TTC549 (cell line): ENCODE results near the gene CHST10.

Experiments used
- FAIRE-seq: peaks from 2 replicates; lab custom pipeline; 2012; peaks lifted over from hg19 to GRCh38; lab: Jason Lieb, UNC

The CHST10 gene

GRCh38 chr2:100416935-100417710 lies at the start of gene CHST10:
CHST10 (minus strand) TSS chr2:100417668; CDS start chr2:100406675, 10,993 bp downstream.
- no peak for FAIRE-seq

GRCh38 chr2:100460904-100461530 lies 43.5 kb upstream of the CHST10 start:
- no peak for FAIRE-seq

DNA sequence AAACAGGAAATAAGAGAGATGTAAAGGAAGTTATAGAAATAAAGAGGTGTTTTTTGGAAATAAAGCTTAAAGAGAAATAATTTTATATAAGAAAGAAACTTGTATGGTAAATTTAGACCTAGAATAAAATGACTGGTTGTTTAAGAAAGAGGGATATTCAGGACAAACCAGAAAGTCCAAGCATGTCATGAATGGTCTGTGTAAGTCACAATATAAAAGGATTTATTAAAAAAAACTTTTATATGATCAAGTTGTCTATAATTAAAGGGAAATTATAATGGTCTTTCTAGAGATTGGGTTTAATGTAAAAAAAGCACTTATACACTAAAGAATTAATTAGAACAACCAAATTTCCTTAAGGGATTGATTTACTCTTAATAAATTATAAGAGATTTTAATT lies 38.9 kb upstream of the CHST10 start:
- FAIRE-seq: peak; percentile 89

DNA sequence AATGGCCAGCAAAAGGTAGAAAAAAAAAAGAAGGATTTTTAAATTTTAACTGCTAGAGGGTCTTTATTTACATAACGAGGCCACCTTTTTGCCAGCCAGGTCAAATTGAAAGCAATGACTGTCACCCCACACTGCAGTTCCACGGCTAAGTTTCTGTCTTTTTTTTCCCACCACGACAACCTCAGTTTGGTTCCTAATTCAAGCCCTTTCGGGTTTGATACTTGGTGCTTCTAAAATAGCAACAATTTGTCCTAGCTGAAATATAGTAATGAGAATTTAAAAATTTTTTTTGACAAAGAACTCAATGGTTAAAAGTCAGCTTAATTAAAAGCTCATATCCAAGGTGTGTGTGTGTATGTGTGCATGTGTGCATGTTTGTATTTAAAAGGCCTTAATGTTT lies 36.4 kb upstream of the CHST10 start:
- no peak for FAIRE-seq

- FAIRE-seq: no peak
These were observed 34.3 kb upstream of the CHST10 start for GRCh38 chr2:100451734-100452133.

- no peak for FAIRE-seq
These were observed 33.6 kb upstream of the CHST10 start for GRCh38 chr2:100451092-100451491.

- no peak for FAIRE-seq
These were observed 29.2 kb upstream of the CHST10 start for GRCh38 chr2:100446696-100447095.

DNA sequence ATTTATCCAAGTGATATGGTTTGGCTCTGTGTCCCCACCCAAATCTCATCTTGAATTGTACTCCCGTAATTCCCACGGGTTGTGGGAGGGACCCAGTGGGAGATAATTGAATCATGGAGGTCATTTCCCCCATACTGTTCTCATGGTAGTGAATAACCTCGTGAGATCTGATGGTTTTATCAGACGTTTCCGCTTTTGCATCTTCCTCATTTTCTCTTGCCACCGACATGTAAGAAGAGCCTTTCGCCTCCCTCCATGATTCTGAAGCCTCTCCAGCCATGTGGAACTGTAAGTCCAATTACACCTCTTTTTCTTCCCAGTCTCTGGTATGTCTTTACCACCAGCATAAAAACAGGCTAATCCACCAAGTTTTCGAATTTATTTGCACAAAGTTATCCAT lies 20.3 kb upstream of the CHST10 start:
- no peak for FAIRE-seq

DNA sequence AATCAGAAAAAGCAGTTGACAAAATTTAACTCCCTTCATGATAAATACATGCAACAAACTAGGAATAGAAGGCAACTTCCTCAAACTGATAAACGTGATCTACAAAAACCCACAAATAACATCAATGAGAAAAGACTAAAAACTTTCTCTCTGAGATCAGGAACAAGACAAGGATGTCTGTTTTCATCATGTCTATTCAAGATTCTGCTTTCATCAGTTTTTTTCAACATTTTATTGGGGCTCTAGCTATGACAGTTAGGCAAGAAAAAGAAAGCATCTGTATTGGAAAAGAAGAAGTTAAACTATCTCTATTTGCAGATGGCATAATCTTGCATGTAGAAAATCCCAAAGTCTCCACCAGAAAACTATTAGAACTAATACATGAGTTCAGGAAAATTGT lies 12.3 kb upstream of the CHST10 start:
- no peak for FAIRE-seq

- FAIRE-seq: no peak
These were observed 10.3 kb upstream of the CHST10 start for GRCh38 chr2:100427627-100428258.

- FAIRE-seq: no peak
These were observed 9.6 kb upstream of the CHST10 start for GRCh38 chr2:100427111-100427510.

GRCh38 chr2:100426384-100426720 lies 8.9 kb upstream of the CHST10 start:
- no peak for FAIRE-seq

GRCh38 chr2:100425573-100426383 lies 8.3 kb upstream of the CHST10 start:
- FAIRE-seq: no peak

GRCh38 chr2:100425107-100425506 lies 7.6 kb upstream of the CHST10 start:
- FAIRE-seq: no peak

- FAIRE-seq: no peak
These were observed 6.9 kb upstream of the CHST10 start for GRCh38 chr2:100424277-100424875.

GRCh38 chr2:100423631-100424030 lies 6.2 kb upstream of the CHST10 start:
- no peak for FAIRE-seq

DNA sequence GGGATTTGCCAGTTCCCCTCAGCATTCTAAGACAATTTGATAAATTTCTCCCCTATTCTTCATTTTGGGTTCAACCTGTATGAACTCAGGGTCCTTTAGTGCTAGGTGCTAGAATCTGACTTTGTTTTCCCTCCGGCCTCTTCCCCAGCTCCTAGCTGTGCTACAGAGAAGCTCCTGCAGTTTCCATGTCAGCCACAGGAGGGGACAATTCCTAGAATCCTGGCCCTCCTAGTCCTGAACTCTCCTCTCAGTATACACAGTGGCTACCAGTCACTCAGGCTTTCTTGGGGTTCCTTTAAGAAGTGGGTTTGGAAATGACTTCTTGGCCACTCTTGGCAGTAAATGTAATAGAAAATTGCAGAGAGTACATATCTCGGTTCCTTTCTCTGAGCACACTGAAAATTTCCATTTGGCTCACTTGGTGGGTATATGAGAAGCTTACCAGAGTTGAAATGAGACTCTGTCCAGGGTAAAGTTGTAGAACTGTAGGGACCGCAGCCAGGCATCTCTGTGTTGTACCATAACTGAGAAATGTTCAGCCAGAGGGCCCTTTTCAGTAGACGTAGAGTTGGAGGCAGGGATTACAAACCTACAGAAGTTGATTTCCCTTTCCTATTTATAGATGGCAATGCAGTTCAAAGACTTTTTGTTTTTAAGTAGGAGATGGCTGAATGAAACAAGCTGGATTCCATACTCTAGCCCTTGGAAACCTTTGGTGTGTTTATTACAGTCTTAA lies 5.0 kb upstream of the CHST10 start:
- FAIRE-seq: peak; percentile 66

GRCh38 chr2:100419915-100420314 lies 2.4 kb upstream of the CHST10 start:
- FAIRE-seq: no peak

- no peak for FAIRE-seq
These were observed 1.0 kb upstream of the CHST10 start for GRCh38 chr2:100418406-100418962.

GRCh38 chr2:100417711-100418124 lies 250 bp upstream of the CHST10 start:
- no peak for FAIRE-seq

- FAIRE-seq: no peak
These were observed 1.0 kb downstream of the CHST10 start for GRCh38 chr2:100416397-100416934.
